ENCODE measurements around the gene LAMA3. TPM values are rescaled to one million over a fixed set of nuclear protein-coding genes. Genes with fewer than 3 reads are reported as not detected.

LAMA3 gene
- total and polyA plus RNA-seq, 10 of the 15 experiments (the other 5 are each of a cell fraction or from before 2014, with no cell fraction given), result 0.37 to 6.5 (median 5.4) TPM

DNA sequence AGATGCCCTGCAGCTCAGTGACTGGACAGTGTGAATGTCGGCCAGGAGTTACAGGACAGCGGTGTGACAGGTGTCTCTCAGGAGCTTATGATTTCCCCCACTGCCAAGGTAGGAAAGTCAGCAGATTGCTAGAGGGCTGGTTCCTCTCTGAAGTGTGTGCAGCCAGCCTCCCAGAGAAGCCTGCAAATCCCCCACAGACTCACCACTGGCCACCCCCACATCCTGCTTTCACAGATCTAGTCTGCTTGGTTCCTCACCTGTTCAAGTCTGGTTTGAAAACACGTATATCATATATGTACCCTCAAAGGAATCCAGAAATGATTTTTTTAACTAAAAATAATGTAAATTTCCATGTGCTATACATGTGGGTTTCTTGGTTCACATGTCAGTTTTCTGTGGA lies 121.1 kb downstream of the LAMA3 start (continued):
- TF ChIP-seq BCLAF1 (IDR thresholded peaks at IDR 0.05) (no peak), TBL1XR1 (IDR thresholded peaks at IDR 0.05; ENCODE audit: low read depth, low read length) (no peak), E2F8 (IDR thresholded peaks at IDR 0.05; ENCODE audit: low read depth, partially characterized antibody) (no peak), POLR2AphosphoS2 (IDR thresholded peaks at IDR 0.05; ENCODE audit: low read depth, low read length) (no peak), MEF2B (IDR thresholded peaks at IDR 0.05; ENCODE audit: partially characterized antibody, poor library complexity, severe bottlenecking) (peak; percentile 16), ZZZ3 (IDR thresholded peaks at IDR 0.05; ENCODE audit: control insufficient read depth, insufficient read length, low read depth) (no peak), ATF3 (IDR thresholded peaks at IDR 0.05; ENCODE audit: borderline replicate concordance, extremely low read depth, low read depth, low read length) (no peak), RUNX3 (IDR thresholded peaks at IDR 0.05; ENCODE audit: low read length) (peak; percentile 61), ZNF207 (IDR thresholded peaks at IDR 0.05; ENCODE audit: borderline replicate concordance) (no peak), WRNIP1 (IDR thresholded peaks at IDR 0.05; ENCODE audit: borderline replicate concordance, low read depth, low read length) (no peak), YY1 (IDR thresholded peaks at IDR 0.05; ENCODE audit: low read depth, low read length) (no peak), BACH1 (IDR thresholded peaks at IDR 0.05; ENCODE audit: borderline replicate concordance) (no peak)
- TF ChIP-seq, protein P1, sequence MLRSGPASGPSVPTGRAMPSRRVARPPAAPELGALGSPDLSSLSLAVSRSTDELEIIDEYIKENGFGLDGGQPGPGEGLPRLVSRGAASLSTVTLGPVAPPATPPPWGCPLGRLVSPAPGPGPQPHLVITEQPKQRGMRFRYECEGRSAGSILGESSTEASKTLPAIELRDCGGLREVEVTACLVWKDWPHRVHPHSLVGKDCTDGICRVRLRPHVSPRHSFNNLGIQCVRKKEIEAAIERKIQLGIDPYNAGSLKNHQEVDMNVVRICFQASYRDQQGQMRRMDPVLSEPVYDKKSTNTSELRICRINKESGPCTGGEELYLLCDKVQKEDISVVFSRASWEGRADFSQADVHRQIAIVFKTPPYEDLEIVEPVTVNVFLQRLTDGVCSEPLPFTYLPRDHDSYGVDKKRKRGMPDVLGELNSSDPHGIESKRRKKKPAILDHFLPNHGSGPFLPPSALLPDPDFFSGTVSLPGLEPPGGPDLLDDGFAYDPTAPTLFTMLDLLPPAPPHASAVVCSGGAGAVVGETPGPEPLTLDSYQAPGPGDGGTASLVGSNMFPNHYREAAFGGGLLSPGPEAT (IDR thresholded peaks at IDR 0.05; ENCODE audit: low read depth), result no peak

Measured in GM12878 (cell line).